ENCODE data around the gene OXT. TPM values are rescaled to one million over a fixed set of nuclear protein-coding genes. Genes with fewer than 3 reads are reported as not detected.
A peak's percentile ranks its signal among the peaks of the same experiment; 100 is the strongest.

The OXT gene
- total and polyA plus RNA-seq, 2 of the 13 experiments (the other 11 are each of a cell fraction or from before 2014, with no cell fraction given) = not detected

DNA sequence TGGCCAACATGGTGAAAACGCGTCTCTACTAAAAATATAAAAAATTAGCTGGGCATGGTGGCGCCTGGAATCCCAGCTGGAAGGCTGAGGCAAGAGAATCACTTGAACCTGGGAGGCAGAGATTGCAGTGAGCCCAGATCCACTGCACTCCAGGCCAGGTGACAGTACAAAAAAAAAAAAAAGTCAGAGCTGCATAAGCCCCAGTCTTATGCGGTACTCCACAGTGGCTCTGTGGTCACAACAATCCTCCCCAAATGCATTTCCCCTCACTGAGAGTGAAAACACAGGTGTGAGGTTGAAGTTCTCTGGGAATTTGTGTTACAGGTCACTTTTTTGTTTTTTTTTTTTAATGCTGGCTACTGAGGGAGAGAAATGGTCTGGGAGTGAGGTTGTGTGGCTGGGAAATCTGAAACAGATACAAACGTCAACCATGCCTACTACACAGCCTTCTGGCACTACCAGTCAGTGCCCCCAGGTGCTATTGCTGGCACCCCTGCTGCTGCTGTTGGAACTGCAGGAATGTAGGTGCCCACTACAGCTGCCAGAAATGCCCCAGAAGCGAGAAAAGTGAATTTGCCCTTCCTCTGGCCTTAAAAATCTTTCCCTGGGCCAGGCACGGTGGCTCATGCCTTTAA is 19.9 kb upstream of the OXT start (continued):
- TF ChIP-seq MED1 (CRISPR knock-in tag; IDR thresholded peaks at IDR 0.05) (no peak), ZBTB4 (CRISPR knock-in tag; IDR thresholded peaks at IDR 0.05; ENCODE audit: borderline replicate concordance) (no peak), ZNF10 (CRISPR knock-in tag; IDR thresholded peaks at IDR 0.05; ENCODE audit: borderline replicate concordance, low read depth) (no peak), ZNF883 (CRISPR knock-in tag; IDR thresholded peaks at IDR 0.05; ENCODE audit: not compliant biosample characterization) (peak; percentile 65), SALL2 (CRISPR knock-in tag; IDR thresholded peaks at IDR 0.05) (no peak), ZBTB26 (CRISPR knock-in tag; IDR thresholded peaks at IDR 0.05; ENCODE audit: borderline replicate concordance) (no peak), CSRNP1 (CRISPR knock-in tag; IDR thresholded peaks at IDR 0.05) (no peak), SNRNP70 (IDR thresholded peaks at IDR 0.05; ENCODE audit: low read depth, low read length) (no peak), ZC3H4 (CRISPR knock-in tag; IDR thresholded peaks at IDR 0.05; ENCODE audit: borderline replicate concordance) (no peak), ZNF737 (CRISPR knock-in tag; IDR thresholded peaks at IDR 0.05; ENCODE audit: borderline replicate concordance) (no peak), RBFOX2 (IDR thresholded peaks at IDR 0.05; ENCODE audit: low read depth, low read length) (no peak), ZNF709 (CRISPR knock-in tag; IDR thresholded peaks at IDR 0.05) (0 out of 2 replicates have a peak, but pooled peaks have one; percentile 31), ZNF101 (CRISPR knock-in tag; IDR thresholded peaks at IDR 0.05; ENCODE audit: borderline replicate concordance, low read depth) (no peak), RELA (CRISPR knock-in tag; IDR thresholded peaks at IDR 0.05) (no peak), HNRNPL (IDR thresholded peaks at IDR 0.05; ENCODE audit: low read depth, low read length) (0 out of 2 replicates have a peak, but pooled peaks have one; percentile 59), ZSCAN31 (CRISPR knock-in tag; IDR thresholded peaks at IDR 0.05; ENCODE audit: low read depth) (no peak)
- TF ChIP-seq, protein P1, sequence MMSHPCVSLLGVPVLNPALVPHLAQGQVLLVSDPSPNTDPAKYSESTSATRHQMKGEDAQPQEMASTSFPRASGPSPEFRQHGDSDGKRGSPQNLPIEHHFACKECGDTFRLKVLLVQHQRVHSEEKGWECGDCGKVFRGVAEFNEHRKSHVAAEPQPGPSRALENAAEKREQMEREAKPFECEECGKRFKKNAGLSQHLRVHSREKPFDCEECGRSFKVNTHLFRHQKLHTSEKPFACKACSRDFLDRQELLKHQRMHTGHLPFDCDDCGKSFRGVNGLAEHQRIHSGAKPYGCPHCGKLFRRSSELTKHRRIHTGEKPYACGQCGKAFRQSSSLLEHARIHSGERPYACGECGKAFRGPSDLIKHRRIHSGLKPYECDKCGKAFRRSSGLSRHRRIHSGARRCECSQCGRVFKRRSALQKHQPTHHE (CRISPR knock-in tag; IDR thresholded peaks at IDR 0.05; ENCODE audit: borderline replicate concordance) = no peak
- TF ChIP-seq, protein P2, sequence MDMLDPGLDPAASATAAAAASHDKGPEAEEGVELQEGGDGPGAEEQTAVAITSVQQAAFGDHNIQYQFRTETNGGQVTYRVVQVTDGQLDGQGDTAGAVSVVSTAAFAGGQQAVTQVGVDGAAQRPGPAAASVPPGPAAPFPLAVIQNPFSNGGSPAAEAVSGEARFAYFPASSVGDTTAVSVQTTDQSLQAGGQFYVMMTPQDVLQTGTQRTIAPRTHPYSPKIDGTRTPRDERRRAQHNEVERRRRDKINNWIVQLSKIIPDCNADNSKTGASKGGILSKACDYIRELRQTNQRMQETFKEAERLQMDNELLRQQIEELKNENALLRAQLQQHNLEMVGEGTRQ (IDR thresholded peaks at IDR 0.05; ENCODE audit: low read depth, low read length) = no peak
- TF ChIP-seq, protein P2 (CRISPR knock-in tag; IDR thresholded peaks at IDR 0.05; ENCODE audit: borderline replicate concordance) = no peak
